AG10803 (cell line): ENCODE measurements around the gene UBE2D1.

Experiments used
- DNase-seq: peaks from one replicate; pipeline ENCODE4 v3.0.0; 2010; ENCODE audit warnings: low read depth
- H3K4me3 ChIP-seq: 2 replicates; pipeline ENCODE4 v1.5.1; 2011; ENCODE audit warnings: mild to moderate bottlenecking, low read length, control low read depth
- CTCF ChIP-seq: conservative IDR thresholded peaks from 2 replicates; pipeline ENCODE4 v1.5.1; 2011; ENCODE audit warnings: mild to moderate bottlenecking, low read length, control low read depth, inconsistent platforms

UBE2D1 gene

DNA sequence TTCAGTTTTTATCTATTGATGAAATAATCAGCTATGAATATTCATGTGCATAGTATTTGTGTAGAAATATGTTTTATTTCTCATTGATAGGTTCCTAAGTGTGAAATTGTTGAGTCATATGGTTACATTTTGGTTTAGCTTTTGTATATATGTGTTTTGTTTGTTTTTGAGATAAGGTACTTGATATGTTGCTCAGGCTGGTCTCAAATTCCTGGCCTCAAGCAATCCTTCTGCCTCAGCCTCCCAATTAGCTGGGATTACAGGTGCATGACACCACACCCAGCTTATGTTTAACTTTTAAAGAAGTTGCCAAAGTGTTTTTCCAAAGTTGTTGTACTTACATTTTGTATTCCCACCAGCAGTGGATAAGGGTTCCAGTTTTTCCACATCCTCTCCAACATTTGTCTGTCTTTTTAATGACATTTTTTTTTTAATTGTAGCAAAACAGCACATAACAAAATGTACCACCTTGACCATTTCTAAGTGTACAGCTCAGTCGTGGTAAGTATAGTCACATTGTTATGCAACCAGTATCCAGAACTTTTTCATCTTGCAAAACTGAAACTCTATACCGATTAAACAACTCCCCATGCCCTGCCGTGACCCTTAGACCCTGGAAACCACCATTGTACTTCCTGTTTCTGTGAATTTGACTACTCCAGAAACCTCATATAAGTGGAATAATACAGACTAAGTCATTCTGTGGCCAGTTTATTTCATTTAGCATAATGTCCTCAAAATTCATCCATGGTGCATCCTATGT, 12.6 kb upstream of the UBE2D1 start:
- peak; percentile 7 for DNase-seq
- H3K4me3 ChIP-seq = no peak overlapping the region
- no peak for TF ChIP-seq CTCF

DNA sequence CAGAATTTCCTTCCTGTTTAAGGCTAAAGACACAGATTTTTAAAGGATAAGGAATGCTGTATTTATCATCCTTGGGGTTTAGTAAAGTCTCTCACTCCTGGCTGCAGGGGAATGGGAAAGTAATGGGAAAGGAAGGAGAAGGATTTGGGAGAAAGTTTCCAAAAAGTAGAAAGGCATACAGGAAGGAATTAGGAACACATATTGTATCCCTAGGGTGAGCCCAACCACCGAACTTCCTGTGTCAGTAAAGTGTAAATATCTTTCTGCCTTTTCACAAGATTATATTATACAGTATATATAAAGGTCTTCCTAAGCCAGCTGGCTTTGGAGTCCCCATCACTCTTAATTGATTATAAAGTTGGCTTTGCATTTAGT, 12.0 kb upstream of the UBE2D1 start:
- no peak for DNase-seq
- H3K4me3 ChIP-seq = no peak overlapping the region

GRCh38 chr10:58326967-58327381, 7.8 kb upstream of the UBE2D1 start:
- peak; percentile 70 for DNase-seq
- TF ChIP-seq CTCF = no peak
- H3K4me3 ChIP-seq = peak overlapping the region; percentile 58

More for the DNA sequence above, 12.0 kb upstream of the UBE2D1 start:
- TF ChIP-seq CTCF = no peak

GRCh38 chr10:58328233-58328632, 6.6 kb upstream of the UBE2D1 start:
- no peak overlapping the region for H3K4me3 ChIP-seq
- no peak for TF ChIP-seq CTCF
- no peak for DNase-seq

GRCh38 chr10:58330431-58330830, 4.4 kb upstream of the UBE2D1 start:
- TF ChIP-seq CTCF = no peak
- no peak for DNase-seq
- H3K4me3 ChIP-seq = no peak overlapping the region

DNA sequence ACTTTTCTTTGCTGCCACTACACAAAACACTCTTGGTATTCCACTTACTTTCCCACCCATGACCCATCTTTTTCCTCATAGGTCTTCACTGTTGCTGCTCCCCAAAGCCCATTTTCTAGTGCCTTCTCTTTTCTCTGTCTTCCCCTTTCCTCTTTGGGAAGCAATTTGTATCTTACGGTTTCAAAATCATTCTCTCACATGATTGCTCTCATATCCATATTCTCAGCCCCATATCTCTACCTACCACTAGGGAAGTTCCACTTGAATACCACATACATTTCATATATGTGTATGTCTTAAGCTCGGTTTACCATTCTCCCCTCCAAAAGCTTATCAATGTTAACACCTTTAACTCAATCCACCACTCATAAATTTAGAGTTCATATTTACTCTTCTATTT, 3.2 kb upstream of the UBE2D1 start:
- DNase-seq = no peak
- no peak for TF ChIP-seq CTCF
- no peak overlapping the region for H3K4me3 ChIP-seq

GRCh38 chr10:58335306-58336005, 650 bp downstream of the UBE2D1 start:
- TF ChIP-seq CTCF = no peak
- DNase-seq = peak; percentile 20
- H3K4me3 ChIP-seq = peak overlapping the region; percentile 74
